Esophagus muscularis mucosa (tissue), 4 donors: ENCODE measurements around the gene PRKCB. TPM values are rescaled to one million over a fixed set of nuclear protein-coding genes. Genes with fewer than 3 reads are reported as not detected.

Source experiments
- DNase-seq: peaks from one replicate; pipeline ENCODE4 v3.0.0-alpha.2; 2017; ENCODE audit errors: extremely low spot score
- H3K27ac ChIP-seq, 4 donors: fragments of 200-600 bp; sonication (generic); replicated peaks in 1 of 4; 1 replicate in 3 of 4; 2 replicates in 1 of 4; pipeline ENCODE4 v1.5.1; 2016 to 2019; ENCODE audit warnings: mild to moderate bottlenecking in 1 of 4
- H3K27me3 ChIP-seq, 4 donors: fragments of 200-600 bp; sonication (generic); one replicate each; pipeline versions ENCODE4 v1.5.1 to v1.6.0; 2016 to 2019
- H3K36me3 ChIP-seq, 4 donors: fragments of 200-600 bp; sonication (generic); one replicate each; pipeline ENCODE4 v1.5.1; 2016 to 2019
- H3K4me1 ChIP-seq, 4 donors: fragments of 200-600 bp; sonication (generic); one replicate each; pipeline ENCODE4 v1.5.1; 2016 to 2019
- H3K4me3 ChIP-seq, 4 donors: fragments of 200-600 bp; sonication (generic); 1 replicate in 2 of 4; 2 replicates in 2 of 4; pipeline ENCODE4 v1.5.1; 2016 to 2019; ENCODE audit warnings: mild to moderate bottlenecking in 4 of 4, moderate library complexity in 1 of 4
- H3K9me3 ChIP-seq, 4 donors: fragments of 200-600 bp; sonication (generic); 1 replicate in 3 of 4; 2 replicates in 1 of 4; pipeline ENCODE4 v1.5.1; 2016 to 2019
- CTCF ChIP-seq, 3 experiments: fragments of 200-600 bp in 2 of 3; fragments of 450-650 bp in 1 of 3; sonication (generic) in 2 of 3; IDR thresholded peaks; one replicate each; pipeline ENCODE4 v1.5.1; 2017 to 2019; ENCODE audit warnings: antibody characterized with exemption in 3 of 3, mild to moderate bottlenecking in 2 of 3, moderate library complexity in 1 of 3
- EP300 ChIP-seq: sonication (generic); formaldehyde crosslinking; IDR thresholded peaks from one replicate; pipeline ENCODE4 v1.6.1; 2017; ENCODE audit warnings: antibody characterized with exemption
- POLR2A ChIP-seq: fragments of 450-650 bp; IDR thresholded peaks from one replicate; pipeline ENCODE4 v1.6.1; 2017; ENCODE audit warnings: antibody characterized with exemption, moderate library complexity, mild to moderate bottlenecking, low read depth
- POLR2AphosphoS5 ChIP-seq, 2 donors: sonication (generic); formaldehyde crosslinking; IDR thresholded peaks; one replicate each; pipeline ENCODE4 v1.6.1; 2017; ENCODE audit warnings: antibody characterized with exemption in 2 of 2
- WGBS: methylation state at CpG from one replicate; pipeline ENCODE4 v1.1.5; 2018; 5-methylcytosine and 5-hydroxymethylcytosine counted together
- intact Hi-C: fragments of 100-400 bp; cut with DNase I; formaldehyde crosslinking; loops from one replicate; pipeline ENCODE4 v1.15.1; 2023
- total RNA-seq, 4 donors: library from RNA; depleted of rRNA; stranded (reverse); fragments of >200 nt; gene quantifications; one replicate each; pipeline versions ENCODE4 v1.1.0 to v1.2.1, GENCODE V29; 2016

The PRKCB gene
- total RNA-seq, 4 donors from 2014 or later, result 5.8 to 15.6 (median 9.7) TPM

- intact Hi-C loops, result no loop called here
- 25% methylated on average over 1 of the region's 1 CpG for WGBS
- Histone ChIP-seq H3K27me3 (no peaks in the 10 kb centered on the region), H3K4me1 (no peaks in the 10 kb centered on the region), H3K36me3 (no peaks in the 10 kb centered on the region), H3K9me3 (no peaks in the 10 kb centered on the region), H3K4me3 (no peak overlapping the region), H3K27ac (no peak overlapping the region)
- no peak for TF ChIP-seq POLR2A
- no peak for TF ChIP-seq EP300
- TF ChIP-seq POLR2AphosphoS5 (IDR thresholded peaks at IDR 0.05), result no peak
- TF ChIP-seq CTCF (IDR thresholded peaks at IDR 0.05), result no peak
- no peak for DNase-seq
These were observed 235.1 kb downstream of the PRKCB start for GRCh38 chr16:24070851-24071250.

GRCh38 chr16:24071666-24072360 lies 236.0 kb downstream of the PRKCB start:
- no peak for DNase-seq
- intact Hi-C loops, result no loop called here
- 91% methylated on average over 8 of the region's 8 CpGs for WGBS

GRCh38 chr16:24073321-24073720 lies 237.5 kb downstream of the PRKCB start:
- 88% methylated on average over 8 of the region's 8 CpGs for WGBS
- H3K9me3 ChIP-seq, result no peaks in the 10 kb centered on the region
- intact Hi-C loops, result no loop called here
- no peak overlapping the region for H3K27ac ChIP-seq
- no peaks in the 10 kb centered on the region for H3K27me3 ChIP-seq
- peaks cover 0 to 8% (median 0%) of the 10 kb centered on the region in 4 donors for H3K4me1 ChIP-seq
- DNase-seq, result no peak
- TF ChIP-seq EP300 (no peak), POLR2A (no peak), CTCF (IDR thresholded peaks at IDR 0.05) (no peak), POLR2AphosphoS5 (IDR thresholded peaks at IDR 0.05) (no peak)
- no peak overlapping the region for H3K4me3 ChIP-seq
- H3K36me3 ChIP-seq, result no peaks in the 10 kb centered on the region

More at GRCh38 chr16:24071666-24072360, 236.0 kb downstream of the PRKCB start:
- TF ChIP-seq POLR2AphosphoS5 (IDR thresholded peaks at IDR 0.05) (no peak), CTCF (IDR thresholded peaks at IDR 0.05) (no peak), EP300 (no peak), POLR2A (no peak)
- no peak overlapping the region for H3K4me3 ChIP-seq
- no peaks in the 10 kb centered on the region for H3K27me3 ChIP-seq
- peaks cover 0 to 8% (median 0%) of the 10 kb centered on the region in 4 donors for H3K4me1 ChIP-seq
- no peaks in the 10 kb centered on the region for H3K36me3 ChIP-seq
- H3K9me3 ChIP-seq, result no peaks in the 10 kb centered on the region
- no peak overlapping the region for H3K27ac ChIP-seq

- H3K9me3 ChIP-seq, result no peaks in the 10 kb centered on the region
- no peak overlapping the region for H3K4me3 ChIP-seq
- intact Hi-C loops, result no loop called here
- H3K36me3 ChIP-seq, result no peaks in the 10 kb centered on the region
- TF ChIP-seq EP300 (no peak), POLR2AphosphoS5 (IDR thresholded peaks at IDR 0.05) (no peak), CTCF (IDR thresholded peaks at IDR 0.05) (no peak), POLR2A (no peak)
- DNase-seq, result no peak
- H3K27ac ChIP-seq, result no peak overlapping the region
- H3K27me3 ChIP-seq, result no peaks in the 10 kb centered on the region
- WGBS, result 70% methylated on average over 5 of the region's 5 CpGs
- H3K4me1 ChIP-seq, result peaks cover 0 to 8% (median 0%) of the 10 kb centered on the region in 4 donors
These were observed 238.8 kb downstream of the PRKCB start for GRCh38 chr16:24074574-24074973.

- WGBS, result 71% methylated on average over 1 of the region's 1 CpG
These were observed 239.5 kb downstream of the PRKCB start for GRCh38 chr16:24075302-24075701.

More at GRCh38 chr16:24075302-24075701, 239.5 kb downstream of the PRKCB start:
- Histone ChIP-seq H3K27ac (no peak overlapping the region), H3K27me3 (no peaks in the 10 kb centered on the region), H3K9me3 (no peaks in the 10 kb centered on the region), H3K36me3 (no peaks in the 10 kb centered on the region), H3K4me1 (peaks cover 0 to 8% (median 0%) of the 10 kb centered on the region in 4 donors), H3K4me3 (no peak overlapping the region)
- intact Hi-C loops, result no loop called here
- no peak for TF ChIP-seq POLR2AphosphoS5 (IDR thresholded peaks at IDR 0.05)
- TF ChIP-seq EP300, result no peak
- no peak for TF ChIP-seq CTCF (IDR thresholded peaks at IDR 0.05)
- no peak for TF ChIP-seq POLR2A
- no peak for DNase-seq
